Endothelial cell of hepatic sinusoid (primary cell): ENCODE results near the gene GALNT13.

Experiments
- in situ Hi-C: cut with HindIII; loops from 2 replicates; pipeline ENCODE4 v1.10.0; 2017; ENCODE audit warnings: low sequenced_read_pairs

Gene GALNT13

DNA sequence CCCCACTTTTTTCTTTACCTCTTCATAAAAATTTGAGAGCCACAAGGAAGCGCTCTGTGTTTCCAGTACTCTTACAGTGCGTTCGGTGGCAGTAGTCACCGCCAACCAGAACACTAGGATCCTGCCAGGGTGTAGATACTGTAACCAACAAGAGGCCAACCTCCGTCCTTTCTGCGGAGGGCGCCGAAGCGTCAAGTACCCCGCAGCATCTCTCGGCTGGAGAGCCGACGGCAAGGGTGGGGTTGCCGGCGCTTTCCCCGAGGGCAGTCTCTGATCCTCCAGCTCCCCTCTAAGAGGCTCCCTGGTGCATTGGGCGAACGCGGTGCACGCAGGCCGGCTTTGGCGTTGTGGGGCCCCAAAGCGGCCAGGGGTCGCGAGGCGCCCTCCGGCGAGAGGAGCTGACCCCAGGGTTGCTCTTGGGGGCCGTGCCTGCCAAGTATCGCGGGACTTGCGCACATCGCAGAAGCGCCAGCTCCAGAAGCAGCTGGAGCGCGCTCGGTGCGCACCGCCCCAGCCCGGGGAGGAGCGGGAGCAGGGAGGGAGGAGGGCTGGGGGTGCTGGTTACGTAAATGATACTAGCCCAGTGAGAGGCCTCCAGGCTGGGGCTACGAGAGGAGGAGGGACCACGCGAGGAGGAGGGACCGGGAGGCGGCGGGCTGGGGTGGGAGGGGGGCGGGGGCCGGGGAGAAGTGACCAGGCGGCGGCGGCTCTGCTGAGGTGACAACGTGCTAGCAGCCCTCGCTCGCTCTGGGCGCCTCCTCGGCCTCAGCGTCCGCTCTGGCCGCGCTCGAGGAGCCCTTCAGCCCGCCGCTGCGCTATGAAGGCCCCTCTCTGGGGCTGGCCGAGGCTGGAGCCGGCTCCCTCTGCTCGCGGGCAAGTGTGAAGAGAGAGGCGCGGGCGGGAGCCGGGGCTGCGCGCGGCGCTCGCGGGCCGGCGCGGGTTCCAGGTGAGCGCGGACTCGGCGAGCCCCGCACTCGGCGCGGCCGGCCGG is at the start of gene GALNT13:
Gene GALNT13 (plus strand): TSS at position 692 of the 991 bp plus-strand sequence.
- in situ Hi-C loops = no loop called here

DNA sequence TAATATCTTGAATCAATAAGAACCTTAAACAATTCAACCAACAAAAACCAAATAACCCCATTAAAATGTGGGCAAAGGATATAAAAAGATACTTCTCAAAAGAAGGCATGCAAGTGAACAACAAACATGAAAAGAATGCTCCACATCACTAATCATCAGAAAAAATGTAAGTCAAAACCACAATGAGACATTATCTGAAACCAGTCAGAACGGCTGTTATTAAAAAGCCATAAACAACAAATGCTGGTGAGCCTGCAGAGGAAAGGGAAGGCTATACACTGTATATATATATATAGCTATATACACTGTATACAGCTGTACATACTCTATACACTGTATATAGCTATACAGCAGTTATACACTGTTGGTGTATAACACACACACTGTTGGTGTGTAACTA is 47.8 kb upstream of the GALNT13 start:
- in situ Hi-C loops = no loop called here

DNA sequence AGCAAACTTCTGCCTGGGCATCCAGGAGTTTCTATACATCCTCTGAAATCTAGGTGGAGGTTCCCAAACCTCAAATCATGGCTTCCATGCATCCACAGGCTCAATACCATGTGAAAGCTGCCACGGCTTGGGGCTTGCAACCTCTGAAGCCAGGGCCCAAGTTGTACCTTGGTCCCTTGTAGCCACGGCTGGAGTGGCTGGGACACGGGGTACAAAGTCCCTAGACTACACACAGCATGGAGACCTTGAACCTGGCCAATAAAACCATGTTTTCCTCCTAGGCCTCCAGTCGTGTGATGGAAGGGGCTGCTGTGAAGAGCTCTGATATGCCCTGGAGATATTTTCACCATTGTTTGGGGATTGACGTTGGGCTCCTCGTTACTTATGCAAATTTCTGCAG is 43.4 kb upstream of the GALNT13 start:
- in situ Hi-C loops = no loop called here

DNA sequence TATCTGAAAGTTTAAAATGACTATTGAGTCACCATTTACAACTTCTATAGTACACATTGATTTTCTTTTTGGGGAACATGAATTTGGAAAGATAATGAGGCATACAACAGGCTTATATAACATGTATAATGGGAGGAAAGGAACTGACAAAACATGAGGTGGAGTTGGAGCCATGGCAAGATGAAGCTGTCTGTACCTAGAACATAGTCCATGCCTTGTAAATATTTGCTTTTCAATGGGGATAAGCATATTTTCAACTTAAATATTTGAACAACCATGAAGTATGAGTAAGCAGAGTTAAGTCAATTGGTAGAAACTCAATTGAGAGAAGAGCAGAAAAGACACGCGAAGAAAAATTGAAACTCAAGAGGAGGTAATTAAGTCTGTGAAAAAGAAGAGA is 37.1 kb upstream of the GALNT13 start:
- in situ Hi-C loops = no loop called here

DNA sequence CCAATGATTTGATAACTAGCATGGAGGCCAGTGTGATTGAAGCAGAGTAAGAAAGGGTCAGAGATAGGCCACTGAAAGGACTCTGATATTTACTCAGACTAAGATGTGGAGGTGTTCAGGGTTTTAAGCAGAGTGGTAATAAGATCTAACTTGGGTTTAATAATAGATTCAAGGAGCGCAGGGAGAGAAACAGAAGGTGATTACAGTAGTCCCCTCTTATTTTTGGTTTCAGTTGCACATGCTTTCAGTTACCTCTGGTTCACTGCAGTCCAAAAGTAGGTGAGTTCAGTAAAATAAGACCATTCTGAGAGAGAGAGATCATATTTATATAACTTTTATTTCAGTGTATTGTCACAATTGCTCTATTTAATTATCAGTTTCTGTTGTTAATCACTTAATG is 13.5 kb upstream of the GALNT13 start:
- in situ Hi-C loops = no loop called here

DNA sequence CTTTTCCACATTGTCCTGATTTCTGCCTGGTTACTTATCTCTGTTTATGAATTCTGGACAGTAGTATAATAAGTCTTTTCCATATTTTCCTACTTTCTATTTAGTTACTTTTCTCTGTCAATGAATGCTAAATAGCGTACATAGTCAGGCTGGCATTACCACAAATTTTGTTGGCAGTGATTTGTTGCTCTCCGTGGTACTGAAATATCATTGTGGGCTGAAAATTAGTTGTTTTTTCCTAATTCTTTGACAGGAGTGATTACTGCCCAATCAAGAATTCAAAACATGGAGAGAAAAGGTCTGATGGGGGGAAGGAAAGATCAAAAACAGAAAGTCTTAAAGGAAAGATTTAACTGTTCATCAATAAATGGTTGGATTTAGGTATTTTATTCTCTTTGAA is 7.7 kb upstream of the GALNT13 start:
- in situ Hi-C loops = no loop called here

DNA sequence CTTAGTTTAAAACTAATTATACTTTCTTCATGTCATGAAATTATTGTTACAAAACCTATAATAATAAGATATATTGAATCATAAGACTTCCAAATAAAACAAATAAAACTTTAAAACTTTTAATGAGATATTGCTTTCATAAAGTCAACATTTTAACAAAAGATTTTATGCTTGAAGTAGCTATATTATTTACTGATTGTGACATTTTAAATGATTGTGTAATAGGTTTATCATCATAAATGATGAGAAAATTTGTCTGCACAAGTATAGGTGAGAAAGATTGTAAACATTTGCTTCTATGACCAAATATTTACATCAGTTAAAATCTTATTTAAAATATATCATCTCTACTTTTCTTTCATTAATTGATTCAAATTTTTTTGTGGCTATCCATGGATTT is 5.1 kb upstream of the GALNT13 start:
- in situ Hi-C loops = no loop called here

DNA sequence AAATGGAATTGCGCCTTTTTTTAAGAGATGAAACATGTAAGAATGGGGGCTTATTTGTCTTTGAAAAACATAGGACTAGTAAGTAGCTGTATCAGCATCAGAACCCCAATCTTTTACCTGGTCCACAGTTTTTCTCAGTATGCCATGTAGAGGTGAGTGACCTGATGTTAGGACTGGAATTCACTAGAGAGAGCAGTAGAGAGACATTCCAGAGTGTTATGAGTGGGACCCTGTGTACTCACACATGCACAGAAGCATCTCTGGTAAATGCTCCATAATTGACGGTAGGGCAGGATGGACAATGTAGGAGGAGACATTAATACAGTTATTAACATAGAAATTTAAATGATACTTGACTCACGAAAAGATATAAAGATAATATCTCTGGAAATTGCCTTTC is 1.4 kb upstream of the GALNT13 start:
- in situ Hi-C loops = no loop called here

DNA sequence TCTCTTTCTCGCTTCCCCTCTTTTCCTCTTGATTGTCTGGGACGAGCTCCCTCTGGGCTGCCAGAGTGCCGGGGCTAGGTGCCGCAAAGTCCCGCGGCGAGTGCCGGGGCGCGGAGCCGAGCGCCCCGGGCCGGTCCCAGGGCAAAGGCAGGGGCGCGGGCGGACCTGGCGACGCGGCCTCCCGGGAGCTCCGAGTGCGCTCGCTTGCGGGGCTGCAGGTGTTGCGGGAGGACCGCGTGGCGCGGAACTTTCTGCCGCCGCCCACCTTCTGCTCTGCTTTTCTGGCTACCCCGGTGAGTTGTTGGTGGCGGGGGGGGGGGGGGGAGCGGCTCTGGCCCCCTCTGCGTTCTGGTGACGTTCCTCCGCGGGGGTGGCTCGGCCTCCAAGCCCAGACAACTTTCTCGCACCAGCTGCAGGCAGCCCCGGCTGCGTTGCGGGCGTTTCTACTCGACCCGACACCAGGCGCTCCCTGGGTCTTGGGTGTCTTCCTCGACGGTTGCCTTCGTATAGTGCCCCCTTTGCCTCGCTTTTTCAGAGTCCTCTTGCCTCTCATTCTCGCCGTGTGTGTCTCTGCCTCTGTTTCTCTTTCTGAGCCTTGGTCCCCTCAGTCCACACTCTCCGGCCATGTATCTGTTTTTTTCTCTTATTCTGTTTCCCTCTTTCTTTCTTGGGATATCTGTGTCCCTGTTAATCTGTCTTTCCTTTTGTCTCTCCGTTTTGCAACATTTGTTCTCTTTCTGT is 759 bp downstream of the GALNT13 start:
- in situ Hi-C loops = no loop called here

DNA sequence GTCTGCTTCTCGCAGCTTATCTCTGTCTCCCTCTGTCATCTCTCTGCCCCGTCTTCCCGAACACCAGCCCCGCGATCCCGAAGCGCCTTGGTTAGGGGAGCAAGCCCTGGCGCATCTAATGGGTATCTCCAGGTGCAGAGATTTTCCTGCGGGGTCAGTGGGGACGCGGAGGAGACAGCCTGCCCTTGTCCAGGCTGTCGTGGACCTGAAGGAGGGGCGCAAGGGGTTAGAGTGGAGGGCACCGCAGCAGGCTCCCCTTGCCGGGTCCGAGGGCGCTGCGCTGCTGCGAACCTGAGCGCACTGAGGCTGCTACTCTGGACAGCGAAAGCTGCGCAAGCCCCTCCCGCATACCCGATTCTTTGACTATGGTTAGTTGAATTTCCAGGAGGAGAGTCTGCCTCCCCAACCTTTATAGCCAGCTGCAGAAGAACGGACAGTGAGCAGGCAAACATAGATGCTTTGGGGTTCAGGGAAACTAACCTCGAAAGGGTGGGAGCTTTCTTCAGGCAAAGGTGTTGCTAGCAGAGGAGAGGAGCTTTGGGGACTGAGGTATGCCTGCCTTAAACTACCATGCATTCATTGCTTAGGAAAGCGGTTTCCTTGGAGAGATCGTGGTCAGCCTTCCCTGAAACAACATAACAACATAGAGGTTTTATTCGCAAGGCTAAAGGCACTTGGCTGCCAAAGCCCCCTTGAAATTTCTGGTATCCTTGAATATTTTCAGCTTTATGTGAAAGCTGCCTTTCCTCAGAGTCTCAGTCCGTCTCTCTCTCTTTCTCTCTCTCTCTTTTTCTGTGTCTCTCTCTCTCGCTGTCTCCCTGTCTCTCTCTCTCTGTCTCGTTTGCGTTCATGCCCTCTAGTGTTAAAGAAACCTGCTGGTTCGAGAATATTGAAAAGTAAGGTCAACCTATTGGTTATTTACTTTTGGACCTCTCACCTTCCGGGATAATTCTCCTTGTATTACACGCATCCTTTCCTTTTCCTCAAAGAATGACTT is 1.6 kb downstream of the GALNT13 start:
- in situ Hi-C loops = no loop called here

DNA sequence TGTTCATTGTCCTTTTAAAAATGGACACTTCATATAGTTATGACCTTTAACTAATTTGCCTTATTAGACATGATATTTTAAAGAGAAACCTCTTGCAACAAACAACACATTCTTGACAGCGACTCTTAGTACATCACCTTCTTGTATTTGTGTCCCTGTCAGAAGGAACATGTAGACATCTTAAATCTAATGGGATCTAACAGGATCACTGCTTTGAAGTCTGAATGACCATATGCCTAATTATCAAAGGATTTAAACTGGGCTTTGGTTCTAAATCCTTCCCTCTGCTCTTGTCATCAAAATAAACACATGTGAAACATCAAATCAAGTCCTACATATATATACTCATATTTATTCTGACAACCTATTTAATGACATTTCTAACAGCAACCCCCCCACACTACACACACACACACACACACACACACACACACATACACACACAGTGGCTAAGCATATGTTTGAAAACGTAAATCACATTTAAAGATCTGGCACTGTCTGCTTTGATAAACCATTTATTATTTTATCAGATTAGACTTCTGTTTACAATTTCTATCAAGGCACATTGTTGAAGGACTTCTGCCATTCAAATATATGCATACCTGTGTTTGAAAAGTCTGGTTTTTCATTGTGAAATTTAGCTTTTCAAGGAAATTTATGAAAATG is 4.2 kb downstream of the GALNT13 start:
- in situ Hi-C loops = no loop called here

DNA sequence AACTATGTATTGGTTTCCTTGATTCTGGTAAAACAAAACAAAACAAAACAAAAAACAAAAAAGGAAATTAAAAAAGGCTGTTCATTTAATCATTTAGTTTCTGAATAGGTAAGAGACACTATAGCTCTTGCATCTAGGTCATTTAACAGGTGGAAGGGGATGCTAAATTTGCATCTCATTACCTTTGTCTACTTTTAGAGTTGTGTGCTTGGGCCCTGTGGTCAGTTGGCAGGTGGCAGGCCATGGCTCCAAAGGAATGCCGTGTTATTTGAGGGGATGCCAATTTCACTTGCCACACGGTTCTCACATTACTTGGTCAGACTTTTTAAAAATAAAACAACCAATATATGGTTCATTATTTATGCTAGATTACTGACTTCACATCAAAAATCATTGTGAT is 9.2 kb downstream of the GALNT13 start:
- in situ Hi-C loops = no loop called here

DNA sequence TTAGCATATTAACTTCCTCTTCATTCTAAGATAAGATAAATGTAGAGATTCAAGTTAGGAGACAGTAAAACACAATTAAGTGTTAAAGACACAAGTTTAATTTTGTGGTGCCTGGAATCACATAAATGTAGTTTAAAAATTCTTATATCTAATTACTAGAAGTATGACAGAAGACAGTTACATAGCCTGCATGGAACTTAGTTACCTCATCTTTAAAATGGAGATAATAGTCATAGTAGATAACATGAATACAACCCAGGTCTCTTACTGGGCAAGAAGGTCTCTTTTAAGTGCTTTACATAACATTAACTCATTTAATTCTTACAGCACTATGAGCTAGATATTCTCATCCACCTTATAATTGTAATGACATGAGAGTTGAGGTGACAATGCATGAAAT is 15.1 kb downstream of the GALNT13 start:
- in situ Hi-C loops = no loop called here

DNA sequence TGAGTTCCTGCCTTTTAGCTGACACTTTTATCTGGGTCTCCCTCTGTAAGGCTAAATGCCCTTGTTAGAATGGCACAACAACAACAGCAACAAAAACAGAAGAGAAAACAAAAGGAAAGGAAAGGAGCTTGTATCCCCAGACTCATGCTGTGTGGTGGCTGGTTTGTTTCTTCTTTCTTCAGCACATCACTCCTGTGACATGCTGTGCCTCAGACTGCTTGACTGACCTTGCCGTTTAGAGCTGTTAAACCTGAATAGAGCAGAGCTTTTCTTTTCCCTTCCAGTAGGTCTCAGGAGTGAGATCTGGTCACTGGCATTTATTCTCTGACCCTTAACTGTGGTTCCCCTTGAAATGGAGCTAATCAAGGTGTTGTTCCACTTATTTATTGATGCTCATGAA is 18.9 kb downstream of the GALNT13 start:
- in situ Hi-C loops = no loop called here

DNA sequence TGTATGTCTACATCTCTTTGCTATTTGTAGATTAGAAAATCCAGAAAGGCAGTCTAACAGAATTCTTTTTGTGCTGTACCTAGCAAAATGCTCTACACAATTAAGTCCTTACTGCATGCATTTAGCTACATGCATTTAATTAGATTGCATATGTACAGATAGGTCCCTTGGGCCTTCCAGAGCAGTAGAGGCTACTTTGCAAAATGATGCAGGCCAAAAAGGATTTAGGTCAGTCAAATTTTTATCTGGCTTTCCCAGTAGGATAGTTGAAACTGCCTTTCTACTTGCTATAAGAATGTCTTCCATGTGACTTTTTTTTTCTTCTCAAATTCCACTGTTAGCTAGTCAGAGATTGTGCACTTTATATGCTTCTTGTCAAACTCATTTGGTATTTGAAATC is 19.3 kb downstream of the GALNT13 start:
- in situ Hi-C loops = no loop called here

DNA sequence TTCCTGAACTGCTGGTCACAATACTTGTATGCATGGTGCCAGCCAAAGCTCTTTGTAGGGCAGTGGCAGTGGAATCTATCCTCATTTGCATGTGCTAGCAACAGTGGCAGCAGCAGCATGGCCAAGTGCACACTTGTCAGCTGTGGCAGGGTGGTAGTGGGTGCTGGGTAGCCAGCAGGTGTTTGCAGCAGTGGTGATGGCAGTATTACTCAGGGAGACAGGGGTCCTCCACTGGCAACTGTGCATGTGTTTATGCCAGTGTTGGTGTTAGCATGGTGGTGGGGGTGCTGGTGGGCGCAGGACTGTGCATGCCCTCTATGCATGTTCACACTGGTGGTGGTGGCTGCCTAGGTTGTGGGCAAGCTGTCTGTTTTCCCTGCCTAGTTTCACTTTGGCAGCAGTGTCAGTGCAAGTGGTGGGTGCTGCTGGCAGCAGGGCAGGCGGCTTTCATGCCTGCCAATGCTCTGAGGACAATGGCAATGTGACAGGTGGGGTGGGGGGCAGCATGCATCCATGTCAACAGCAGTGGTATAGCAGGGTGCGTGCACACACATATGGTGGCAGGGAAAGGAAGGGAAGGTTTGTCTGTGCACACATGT is 41.2 kb downstream of the GALNT13 start:
- in situ Hi-C loops = no loop called here

DNA sequence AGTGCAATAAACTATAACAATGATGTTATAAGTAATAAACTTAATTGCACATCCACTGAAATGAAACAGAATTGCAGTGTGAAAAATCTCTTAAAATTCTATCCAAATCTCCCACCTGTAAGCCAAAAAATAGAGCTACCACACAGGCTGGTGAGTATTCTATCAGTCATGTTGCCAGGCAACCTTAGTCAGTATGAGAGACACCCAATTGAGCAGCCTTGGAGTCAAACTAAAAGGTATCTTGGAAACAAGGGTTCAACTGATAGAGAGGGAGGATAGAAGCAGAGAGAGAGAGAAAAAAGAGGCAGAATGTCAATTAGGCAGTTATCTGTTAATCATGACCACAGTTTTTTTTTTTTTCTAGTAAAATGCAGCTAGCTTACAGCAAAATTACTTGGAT is 45.8 kb downstream of the GALNT13 start:
- in situ Hi-C loops = no loop called here

DNA sequence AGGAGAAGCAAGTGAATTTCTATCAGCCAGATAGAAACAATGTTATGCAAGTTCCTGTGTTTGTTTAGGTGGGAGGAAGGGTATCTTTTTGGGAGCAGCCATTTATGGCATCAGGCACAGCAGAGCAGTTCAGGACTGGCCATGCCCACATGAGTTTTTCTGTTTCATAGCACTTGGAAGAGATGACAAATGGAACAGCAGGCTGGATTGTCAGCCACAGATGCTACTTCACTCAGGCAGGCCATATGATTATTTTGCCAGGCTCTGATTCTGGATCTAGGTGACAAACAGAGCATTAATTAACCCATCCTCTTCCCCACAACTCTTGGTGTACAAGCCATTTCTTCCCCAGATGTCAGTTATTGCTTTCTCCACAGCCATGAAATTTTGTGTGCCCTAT is 63.8 kb downstream of the GALNT13 start:
- in situ Hi-C loops = no loop called here

DNA sequence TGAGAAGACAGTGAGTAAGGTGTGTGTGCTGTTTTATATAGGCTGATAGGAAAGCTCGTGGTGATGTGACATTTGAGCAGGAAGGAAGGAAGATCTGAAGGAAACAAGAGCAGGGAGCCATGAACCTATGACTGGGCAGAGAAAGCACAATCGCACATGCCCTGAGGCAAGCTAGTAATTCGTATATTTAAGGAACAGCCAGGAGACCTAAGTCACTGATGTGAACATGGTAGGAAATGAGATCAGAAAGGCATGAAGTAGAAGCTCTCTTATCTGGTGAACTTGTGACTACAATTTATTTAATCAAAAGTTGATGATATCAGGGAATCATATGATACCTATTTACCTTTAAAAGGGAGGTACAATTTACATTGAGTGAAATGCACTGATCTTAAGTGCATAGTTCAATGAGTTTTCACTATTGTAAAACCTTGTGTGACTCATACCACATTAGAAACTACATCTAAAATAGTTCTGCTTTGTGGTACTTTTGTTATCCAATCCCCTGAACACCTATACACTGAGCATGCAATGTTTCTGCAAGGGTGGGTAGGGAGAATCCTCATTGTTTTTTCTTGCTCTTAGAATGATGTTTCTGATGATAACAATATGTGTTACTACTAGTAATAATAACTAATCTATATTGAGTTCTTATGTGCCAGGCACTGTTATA is 67.5 kb downstream of the GALNT13 start:
- in situ Hi-C loops = no loop called here
